ENCODE data around the gene SEMA3F.

SEMA3F gene

GRCh38 chr3:50192689-50193141 lies 37.6 kb downstream of the SEMA3F start:
- DNase-seq (ENCODE audit: low read depth in 2 of 2, low spot score in 1 of 2) = peak; percentile 48 to 83

- no peak for DNase-seq (ENCODE audit: low read depth in 2 of 2, low spot score in 1 of 2)
Measured at GRCh38 chr3:50193286-50193685, 38.2 kb downstream of the SEMA3F start.

- DNase-seq (ENCODE audit: low read depth in 2 of 2, low spot score in 1 of 2) = no peak
Measured at GRCh38 chr3:50193746-50194127, 38.6 kb downstream of the SEMA3F start.

- peak; percentile 74 to 85 for DNase-seq (ENCODE audit: low read depth in 2 of 2, low spot score in 1 of 2)
Measured at GRCh38 chr3:50194128-50194902, 39.2 kb downstream of the SEMA3F start.

- no peak for DNase-seq (ENCODE audit: low read depth in 2 of 2, low spot score in 1 of 2)
Measured at GRCh38 chr3:50194903-50195500, 39.9 kb downstream of the SEMA3F start.

- no peak for DNase-seq (ENCODE audit: low read depth in 2 of 2, low spot score in 1 of 2)
Measured at GRCh38 chr3:50195501-50196252, 40.6 kb downstream of the SEMA3F start.

GRCh38 chr3:50196253-50196801 lies 41.2 kb downstream of the SEMA3F start:
- no peak for DNase-seq (ENCODE audit: low read depth in 2 of 2, low spot score in 1 of 2)

GRCh38 chr3:50201573-50202315 lies 46.6 kb downstream of the SEMA3F start:
- no peak for DNase-seq (ENCODE audit: low read depth in 2 of 2, low spot score in 1 of 2)

- DNase-seq (ENCODE audit: low read depth in 2 of 2, low spot score in 1 of 2) = no peak
Measured at GRCh38 chr3:50202353-50203112, 47.4 kb downstream of the SEMA3F start.

- no peak for DNase-seq (ENCODE audit: low read depth in 2 of 2, low spot score in 1 of 2)
Measured at GRCh38 chr3:50203113-50203808, 48.1 kb downstream of the SEMA3F start.

GRCh38 chr3:50203809-50204803 lies 49.0 kb downstream of the SEMA3F start:
- no peak for DNase-seq (ENCODE audit: low read depth in 2 of 2, low spot score in 1 of 2)

GRCh38 chr3:50204804-50205412 lies 49.8 kb downstream of the SEMA3F start, which contains the start of gene SLC38A3:
Gene SLC38A3 (plus strand): TSS chr3:50205271. CDS start chr3:50214200, 8,929 bp downstream.
- no peak for DNase-seq (ENCODE audit: low read depth in 2 of 2, low spot score in 1 of 2)

GRCh38 chr3:50205413-50206276 lies 50.5 kb downstream of the SEMA3F start:
- DNase-seq (ENCODE audit: low read depth in 2 of 2, low spot score in 1 of 2) = no peak

GRCh38 chr3:50207359-50208042 lies 52.4 kb downstream of the SEMA3F start:
- no peak for DNase-seq (ENCODE audit: low read depth in 2 of 2, low spot score in 1 of 2)

- DNase-seq (ENCODE audit: low read depth in 2 of 2, low spot score in 1 of 2) = no peak
Measured at GRCh38 chr3:50208677-50209344, 53.7 kb downstream of the SEMA3F start.

- no peak for DNase-seq (ENCODE audit: low read depth in 2 of 2, low spot score in 1 of 2)
Measured at GRCh38 chr3:50210176-50210509, 55.0 kb downstream of the SEMA3F start.

All from stimulated activated CD8-positive, alpha-beta memory T cell treated with anti-CD3 and anti-CD28 coated beads, Interleukin-4, amount 100 ng/mL, for 4 hours (primary cell).